Stimulated activated CD4-positive, alpha-beta T cell treated with anti-CD3 and anti-CD28 coated beads, TNF-alpha, amount 100 ng/mL, for 4 hours (primary cell): ENCODE results near the gene WSCD1.

Experiments
- DNase-seq, 3 experiments: peaks; one replicate each; pipeline ENCODE4 v3.0.0-alpha.2; 2020; ENCODE audit warnings: low read depth in 3 of 3

Gene WSCD1

GRCh38 chr17:6107791-6108190, 37.6 kb downstream of the WSCD1 start:
- no peak for DNase-seq

- no peak for DNase-seq
These were observed 38.2 kb downstream of the WSCD1 start for GRCh38 chr17:6108382-6108781.

GRCh38 chr17:6108987-6109386, 38.8 kb downstream of the WSCD1 start:
- no peak for DNase-seq

GRCh38 chr17:6109536-6109935, 39.4 kb downstream of the WSCD1 start:
- DNase-seq: no peak

- DNase-seq: no peak
These were observed 39.9 kb downstream of the WSCD1 start for GRCh38 chr17:6110088-6110487.

- no peak for DNase-seq
These were observed 40.4 kb downstream of the WSCD1 start for GRCh38 chr17:6110592-6110991.

- DNase-seq: no peak
These were observed 50.2 kb downstream of the WSCD1 start for GRCh38 chr17:6120351-6120750.

- no peak for DNase-seq
These were observed 54.7 kb downstream of the WSCD1 start for GRCh38 chr17:6124856-6125255.

- DNase-seq: no peak
These were observed 56.6 kb downstream of the WSCD1 start for GRCh38 chr17:6126768-6127167.

- no peak for DNase-seq
These were observed 64.5 kb downstream of the WSCD1 start for GRCh38 chr17:6134721-6135120.

GRCh38 chr17:6135236-6135635, 65.1 kb downstream of the WSCD1 start:
- DNase-seq: no peak

- no peak for DNase-seq
These were observed 65.8 kb downstream of the WSCD1 start for GRCh38 chr17:6135996-6136395.

- no peak for DNase-seq
These were observed 67.7 kb downstream of the WSCD1 start for GRCh38 chr17:6137716-6138502.

GRCh38 chr17:6138761-6139446, 68.7 kb downstream of the WSCD1 start:
- no peak for DNase-seq

- no peak for DNase-seq
These were observed 69.3 kb downstream of the WSCD1 start for GRCh38 chr17:6139447-6139832.

GRCh38 chr17:6140188-6140587, 70.0 kb downstream of the WSCD1 start:
- DNase-seq: no peak

- DNase-seq: no peak
These were observed 70.7 kb downstream of the WSCD1 start for GRCh38 chr17:6140728-6141330.

GRCh38 chr17:6142701-6143100, 72.5 kb downstream of the WSCD1 start:
- DNase-seq: no peak

- no peak for DNase-seq
These were observed 75.8 kb downstream of the WSCD1 start for GRCh38 chr17:6145946-6146345.

- no peak for DNase-seq
These were observed 76.9 kb downstream of the WSCD1 start for GRCh38 chr17:6147042-6147441.

- DNase-seq: no peak
These were observed 83.2 kb downstream of the WSCD1 start for GRCh38 chr17:6153375-6153774.

GRCh38 chr17:6157716-6158115, 87.5 kb downstream of the WSCD1 start:
- DNase-seq: no peak
